GM12801 (cell line): Measurements from ENCODE around the gene CNTNAP2.

Source experiments
- TF ChIP-seq, protein P1 (sequence below): IDR thresholded peaks from one replicate; pipeline ENCODE4 v1.5.1; 2011; ENCODE audit warnings: control low read depth; ENCODE audit not compliant: insufficient read length; ENCODE audit errors: extremely low read depth

Gene CNTNAP2

GRCh38 chr7:146575903-146576302, 459.3 kb downstream of the CNTNAP2 start:
- TF ChIP-seq, protein P1, sequence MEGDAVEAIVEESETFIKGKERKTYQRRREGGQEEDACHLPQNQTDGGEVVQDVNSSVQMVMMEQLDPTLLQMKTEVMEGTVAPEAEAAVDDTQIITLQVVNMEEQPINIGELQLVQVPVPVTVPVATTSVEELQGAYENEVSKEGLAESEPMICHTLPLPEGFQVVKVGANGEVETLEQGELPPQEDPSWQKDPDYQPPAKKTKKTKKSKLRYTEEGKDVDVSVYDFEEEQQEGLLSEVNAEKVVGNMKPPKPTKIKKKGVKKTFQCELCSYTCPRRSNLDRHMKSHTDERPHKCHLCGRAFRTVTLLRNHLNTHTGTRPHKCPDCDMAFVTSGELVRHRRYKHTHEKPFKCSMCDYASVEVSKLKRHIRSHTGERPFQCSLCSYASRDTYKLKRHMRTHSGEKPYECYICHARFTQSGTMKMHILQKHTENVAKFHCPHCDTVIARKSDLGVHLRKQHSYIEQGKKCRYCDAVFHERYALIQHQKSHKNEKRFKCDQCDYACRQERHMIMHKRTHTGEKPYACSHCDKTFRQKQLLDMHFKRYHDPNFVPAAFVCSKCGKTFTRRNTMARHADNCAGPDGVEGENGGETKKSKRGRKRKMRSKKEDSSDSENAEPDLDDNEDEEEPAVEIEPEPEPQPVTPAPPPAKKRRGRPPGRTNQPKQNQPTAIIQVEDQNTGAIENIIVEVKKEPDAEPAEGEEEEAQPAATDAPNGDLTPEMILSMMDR = no peak

DNA sequence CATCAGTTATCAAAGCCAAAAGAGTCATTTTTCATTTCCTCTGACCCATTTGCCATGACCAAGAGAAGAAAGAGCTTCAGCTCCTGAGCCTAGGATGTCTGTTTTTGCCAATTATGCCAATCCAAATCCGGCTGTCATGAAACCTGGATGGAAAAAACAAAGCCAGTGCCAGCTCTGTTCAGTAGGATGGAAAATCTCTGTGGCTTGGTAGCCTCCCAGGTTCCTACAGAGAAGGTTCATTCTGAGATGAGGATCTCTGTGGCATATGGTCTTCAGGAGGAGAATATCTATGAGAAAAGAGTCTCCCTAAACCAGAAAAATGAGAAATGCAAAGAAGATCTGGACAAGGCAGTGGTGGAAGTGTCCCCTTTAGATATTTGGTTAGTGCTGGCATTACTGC, 475.4 kb downstream of the CNTNAP2 start:
- TF ChIP-seq, protein P1 = no peak

- TF ChIP-seq, protein P1 = no peak
Observed at GRCh38 chr7:146606628-146607027, 490.0 kb downstream of the CNTNAP2 start.

- TF ChIP-seq, protein P1 = no peak
Observed at GRCh38 chr7:146619641-146620040, 503.0 kb downstream of the CNTNAP2 start.

DNA sequence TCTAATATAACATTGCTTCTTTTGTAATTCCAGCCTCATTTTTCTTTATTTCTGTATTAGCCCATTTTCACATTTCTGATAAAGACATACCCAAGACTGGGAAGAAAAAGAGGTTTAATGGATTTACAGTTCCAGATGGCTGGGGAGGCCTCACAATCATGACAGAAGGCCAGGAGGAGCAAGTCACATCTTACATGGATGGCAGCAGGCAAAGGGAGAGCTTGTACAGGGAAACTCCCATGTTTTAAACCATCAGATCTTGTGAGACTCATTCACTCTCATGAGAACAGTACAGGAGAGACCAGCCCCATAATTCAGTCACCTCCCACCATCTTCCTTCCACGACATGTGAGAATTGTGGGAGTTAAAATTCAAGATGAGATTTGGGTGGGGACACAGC, 510.3 kb downstream of the CNTNAP2 start:
- TF ChIP-seq, protein P1 = no peak

- TF ChIP-seq, protein P1 = no peak
Observed at GRCh38 chr7:146635205-146636032, 518.8 kb downstream of the CNTNAP2 start.

GRCh38 chr7:146636033-146636356, 519.4 kb downstream of the CNTNAP2 start:
- TF ChIP-seq, protein P1 = no peak
